NCI-H1105 (cell line): ENCODE measurements around the gene GPI.
A peak's percentile ranks its signal among the peaks of the same experiment; 100 is the strongest.
"Not testable (repeated sequence)": the region's sequence is repeated elsewhere in the genome, so short reads cannot be mapped to it uniquely, and the experiment has no call there.

Source experiments
- DNase-seq: peaks from one replicate; lab custom pipeline; 2025; lab: John Stamatoyannopoulos, UW

GPI gene

DNA sequence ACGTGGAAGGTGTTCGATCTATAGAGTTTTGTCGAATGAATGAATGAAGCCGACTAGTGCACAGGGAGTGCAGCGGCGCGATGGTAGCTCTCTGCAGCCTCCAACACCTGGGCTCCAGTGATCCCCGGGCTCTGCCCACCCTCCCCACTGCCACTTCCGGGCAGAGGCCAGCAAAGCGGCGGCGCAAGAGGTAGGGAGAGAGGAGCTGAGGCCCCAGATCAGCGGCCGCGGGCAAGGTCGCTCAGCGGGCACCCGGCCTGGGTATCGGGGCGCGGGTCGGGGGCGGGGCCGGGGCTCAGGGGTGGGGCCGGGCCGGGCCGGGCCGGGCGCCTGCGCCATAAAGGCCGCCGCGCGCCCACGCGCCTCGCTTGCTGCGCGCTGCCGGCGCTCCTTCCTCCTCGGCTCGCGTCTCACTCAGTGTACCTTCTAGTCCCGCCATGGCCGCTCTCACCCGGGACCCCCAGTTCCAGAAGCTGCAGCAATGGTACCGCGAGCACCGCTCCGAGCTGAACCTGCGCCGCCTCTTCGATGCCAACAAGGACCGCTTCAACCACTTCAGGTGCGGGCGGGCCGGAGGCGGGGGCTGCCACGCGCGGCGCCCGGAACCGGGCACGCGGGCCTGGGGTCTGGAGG lies at the start of gene GPI:
Gene GPI (plus strand): TSS at position 367 of the 633 bp plus-strand sequence. CDS start 71 bp downstream, at position 438.
- peak; percentile 59 for DNase-seq

DNA sequence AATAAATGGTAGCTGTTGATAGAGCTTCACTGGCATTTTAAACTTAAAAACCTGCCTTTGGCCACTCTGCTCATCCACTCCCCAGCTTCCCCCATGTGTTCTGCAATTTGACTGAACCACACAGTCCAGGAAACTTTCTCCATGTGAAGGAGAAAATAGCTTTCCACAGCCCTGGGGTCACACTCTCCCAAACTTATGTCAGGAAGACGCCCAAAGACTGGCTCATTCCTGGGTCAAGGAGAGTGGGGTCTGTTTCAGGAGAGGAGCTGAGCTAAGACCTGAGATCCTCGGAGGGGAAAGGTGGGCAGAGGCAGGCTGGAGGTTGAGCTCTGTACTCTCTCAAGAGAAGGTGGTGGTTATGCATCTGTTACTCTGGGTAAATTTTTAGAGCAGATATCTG lies 48.7 kb upstream of the GPI start:
- DNase-seq = no peak

DNA sequence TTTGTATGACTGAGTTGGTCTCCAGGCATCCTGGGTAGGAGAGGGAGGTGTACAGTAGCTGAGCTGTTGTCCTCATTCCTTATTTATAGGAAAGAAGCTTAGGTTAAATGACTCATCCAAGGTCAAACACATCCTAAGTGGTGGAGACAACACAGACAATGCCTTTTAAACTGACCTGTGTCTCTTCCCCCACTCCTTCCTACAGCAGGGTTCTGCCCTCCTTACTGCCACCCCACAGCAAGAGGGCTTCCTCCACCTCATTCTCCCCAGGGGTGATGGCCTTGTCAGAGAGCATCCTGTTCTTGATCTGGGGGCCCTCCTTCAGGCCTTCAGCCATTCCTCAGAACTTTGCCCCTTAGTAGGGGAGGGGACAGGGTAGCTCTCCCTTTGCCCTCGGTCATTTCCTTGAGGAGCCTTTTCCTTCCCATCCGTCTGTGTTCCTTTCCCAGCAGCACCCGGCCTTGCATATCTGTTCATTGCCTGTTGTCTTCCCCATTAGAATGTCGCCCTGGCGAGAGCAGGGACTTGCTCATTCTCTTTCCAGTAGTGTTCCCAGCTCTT lies 48.2 kb upstream of the GPI start:
- DNase-seq = no peak

DNA sequence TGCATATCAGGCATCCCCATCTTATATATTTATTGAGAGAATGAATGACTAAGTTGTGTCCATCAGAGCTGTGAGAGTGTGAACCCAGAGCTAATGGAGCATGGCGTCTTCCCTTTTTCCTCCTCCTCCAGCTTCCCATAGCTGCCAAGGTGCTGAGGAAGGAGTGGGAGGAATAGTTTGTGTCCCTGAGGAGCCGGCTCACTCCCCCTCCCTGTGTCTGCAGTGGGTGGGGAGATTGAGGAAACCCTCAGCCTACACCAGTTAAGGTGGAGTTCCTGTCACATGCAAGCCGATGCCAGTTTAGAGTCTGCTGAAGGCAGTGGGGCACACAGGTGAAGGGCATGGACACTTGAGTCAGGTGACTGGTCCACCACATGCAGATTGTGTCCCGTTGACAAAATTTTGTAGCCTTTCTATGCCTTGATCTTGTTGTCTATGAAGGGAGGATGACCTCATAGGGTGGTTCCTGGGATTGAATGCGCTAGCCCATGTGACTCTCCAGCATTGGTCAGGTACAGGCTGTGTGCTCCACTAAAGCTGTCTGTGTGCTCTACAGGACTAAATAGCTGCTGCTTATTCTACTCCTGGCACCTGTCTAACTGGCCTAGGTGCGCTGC lies 47.6 kb upstream of the GPI start:
- DNase-seq = no peak

DNA sequence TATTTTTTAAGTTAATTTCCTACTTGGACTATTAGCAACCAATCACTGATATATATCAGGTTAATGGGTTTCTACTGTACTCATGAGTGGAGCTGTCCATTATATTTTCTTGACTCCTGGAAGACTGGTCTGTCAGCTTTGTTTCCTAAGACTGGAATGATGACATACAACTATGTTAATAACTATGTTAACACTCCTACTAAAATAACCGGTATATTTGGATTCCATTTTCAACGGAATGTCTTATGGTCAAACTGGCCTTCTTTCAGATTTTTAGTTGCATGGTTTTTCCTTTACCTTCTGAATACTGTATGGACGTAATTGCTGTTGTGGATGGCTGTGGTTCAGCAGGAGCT lies 45.8 kb upstream of the GPI start:
- DNase-seq = no peak

DNA sequence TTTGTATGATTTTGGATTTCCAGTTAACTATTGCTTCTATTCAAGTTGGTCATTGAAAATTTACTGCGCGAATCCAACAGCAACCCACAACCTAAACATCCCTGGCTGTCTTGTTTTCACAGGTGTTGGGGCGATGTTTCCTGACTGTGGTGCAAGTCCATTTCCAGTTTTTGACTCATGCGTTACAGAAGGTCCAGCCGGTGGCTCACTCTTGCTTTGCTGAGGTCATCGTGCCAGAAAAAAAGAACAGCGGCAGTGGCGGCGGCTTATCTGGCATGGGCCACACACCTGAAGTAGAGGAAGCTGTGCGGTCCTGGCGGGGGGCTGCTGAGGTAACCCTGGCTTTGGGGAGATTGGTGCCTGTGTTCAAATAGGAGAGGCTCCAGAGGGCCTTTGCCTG lies 45.2 kb upstream of the GPI start:
- DNase-seq = no peak

DNA sequence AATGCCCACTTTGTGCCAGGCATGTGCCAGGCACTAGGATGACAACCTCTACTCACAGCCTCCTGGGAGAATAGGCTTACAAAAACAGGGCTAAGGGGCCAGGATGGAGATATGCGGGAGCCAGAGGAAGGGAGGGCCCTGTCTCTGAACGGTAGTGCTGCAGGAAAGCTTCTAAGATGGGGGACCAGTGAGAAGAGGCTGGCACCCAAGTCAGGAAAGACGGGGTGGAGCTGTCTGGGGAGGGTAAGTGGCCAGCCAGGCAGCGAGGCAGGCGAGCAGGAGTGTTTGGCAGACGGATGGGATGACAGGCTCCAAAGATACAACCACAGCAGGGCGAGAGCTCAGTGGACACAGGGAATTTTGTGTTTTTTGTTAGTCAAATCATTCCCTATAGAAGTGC lies 44.7 kb upstream of the GPI start:
- no peak for DNase-seq

DNA sequence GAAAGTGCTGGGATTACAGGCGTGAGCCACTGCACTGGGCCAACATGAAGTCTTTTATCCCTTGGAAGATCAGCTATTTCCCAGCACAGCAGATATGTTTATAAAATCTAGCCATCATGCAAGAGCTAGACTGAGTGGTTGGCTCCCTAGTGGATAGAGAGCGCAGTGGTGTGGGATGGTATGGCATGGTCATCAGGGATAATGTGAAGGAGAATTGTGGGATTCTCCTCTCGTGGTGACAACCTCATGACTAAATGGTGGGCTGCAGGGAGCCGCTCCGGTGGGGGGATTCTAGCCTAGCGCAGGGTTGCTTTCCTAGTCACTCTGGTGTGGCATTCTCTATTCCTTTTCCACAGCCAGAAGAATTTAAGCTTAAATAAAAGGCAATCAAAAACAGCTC lies 43.3 kb upstream of the GPI start:
- no peak for DNase-seq

DNA sequence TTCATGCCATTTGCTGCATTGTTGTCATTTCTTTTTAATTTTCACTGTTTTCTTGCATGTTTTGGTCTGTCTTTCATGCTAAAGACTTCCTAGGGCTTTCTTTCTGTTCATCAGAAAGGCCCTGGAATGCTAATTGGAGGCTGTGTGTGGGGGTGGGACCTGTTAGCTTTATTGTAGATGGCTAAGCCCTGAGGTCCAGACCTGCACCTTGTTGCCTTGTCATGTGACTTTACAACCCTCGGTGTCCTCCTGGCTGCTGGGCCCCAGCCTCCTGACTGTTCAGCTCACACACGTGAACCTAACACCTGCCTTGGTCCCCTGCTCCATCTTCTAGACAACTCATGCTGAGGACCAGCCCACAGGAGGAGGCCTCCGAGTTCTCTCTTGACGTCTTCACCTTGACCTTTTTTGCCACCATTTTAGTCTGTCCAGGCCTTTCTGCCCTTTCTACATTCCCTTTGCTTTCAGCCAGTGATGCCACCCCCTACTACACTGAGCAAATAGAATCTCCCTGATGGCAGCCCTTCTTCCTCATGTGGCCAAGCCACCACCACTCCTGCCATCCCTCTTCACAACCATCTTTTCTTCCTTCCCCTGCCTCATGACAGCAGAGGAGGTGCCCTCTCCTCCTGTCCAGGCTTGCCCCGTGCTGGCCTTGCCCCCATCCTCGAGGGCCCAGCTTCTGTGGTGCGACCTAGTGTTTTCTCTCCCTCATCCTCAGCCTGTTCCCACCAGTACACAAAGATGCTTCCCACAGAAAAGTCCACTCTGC lies 41.4 kb upstream of the GPI start:
- no peak for DNase-seq

DNA sequence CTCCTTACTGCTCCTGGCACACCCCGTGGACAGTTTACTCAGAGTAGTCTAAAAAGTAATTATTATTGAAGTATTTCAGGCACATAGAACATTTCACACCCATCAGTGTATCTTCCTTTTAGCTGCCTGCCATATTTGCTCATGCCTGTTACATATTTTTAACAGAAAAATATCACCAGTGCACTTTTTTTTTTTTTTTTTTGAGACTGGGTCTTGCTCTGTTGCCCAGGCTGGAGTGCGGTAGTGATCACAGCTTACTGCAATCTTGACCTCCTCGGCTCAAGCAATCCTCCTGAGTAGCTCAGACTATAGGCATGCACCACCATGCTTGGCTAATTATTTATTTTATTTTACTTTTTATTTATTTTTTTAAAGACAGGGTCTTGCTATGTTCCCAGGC lies 40.7 kb upstream of the GPI start:
- DNase-seq = no peak

DNA sequence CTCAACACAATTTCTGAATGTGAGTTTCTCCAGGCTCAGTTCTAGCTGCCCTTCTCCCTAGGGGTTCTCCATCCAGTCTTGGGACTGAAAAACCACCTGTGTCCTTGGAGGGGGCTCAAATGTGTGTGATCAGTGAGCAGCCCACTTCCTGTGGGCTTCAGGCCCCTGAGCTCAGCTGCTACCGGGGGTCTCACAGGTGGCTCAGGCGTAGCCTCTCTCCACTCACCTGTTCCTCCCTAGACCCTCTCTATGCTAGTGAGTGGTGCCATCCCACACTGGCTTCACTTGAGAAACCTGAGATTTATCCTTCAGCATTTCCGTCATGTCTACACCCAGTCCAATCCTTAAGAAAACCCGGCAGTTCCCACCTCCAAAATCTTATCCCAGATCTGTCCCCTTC lies 39.8 kb upstream of the GPI start:
- no peak for DNase-seq

DNA sequence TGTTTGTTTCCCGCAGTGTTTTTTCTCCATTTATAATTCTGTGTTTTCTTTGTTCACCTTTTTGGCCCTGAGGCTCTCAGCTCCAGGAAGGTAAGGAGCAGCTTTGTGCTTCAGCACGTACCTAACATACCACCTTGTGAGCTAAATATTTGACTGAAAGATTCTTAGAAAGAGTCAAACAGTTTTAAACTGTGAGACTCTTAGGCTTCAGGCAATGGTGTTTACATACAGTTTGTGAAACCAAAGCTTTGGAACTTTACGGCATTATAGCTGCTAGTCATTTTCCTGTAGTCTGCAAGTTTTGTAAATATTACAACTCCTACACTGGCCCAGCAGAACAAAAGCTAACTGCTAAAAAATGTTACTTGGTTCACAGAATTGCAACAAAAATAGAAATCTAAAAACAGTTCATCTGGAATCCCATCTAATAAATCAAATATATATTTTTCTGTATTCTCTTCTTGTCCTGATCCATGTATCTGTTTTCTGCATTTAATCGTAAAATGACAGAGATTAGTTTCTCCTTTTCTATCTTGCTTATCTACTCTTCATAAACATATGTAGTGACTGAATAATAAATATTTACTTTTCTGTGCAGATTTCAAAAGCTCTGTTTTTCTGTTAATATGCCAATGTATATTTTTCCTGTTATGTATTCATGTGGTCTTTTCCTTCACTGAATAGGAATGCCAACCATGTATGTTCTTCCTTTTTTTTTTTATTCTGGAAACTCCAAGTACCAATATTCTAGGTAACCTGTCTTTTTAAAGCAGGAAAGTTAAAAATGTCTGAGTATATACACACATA lies 38.8 kb upstream of the GPI start:
- no peak for DNase-seq

DNA sequence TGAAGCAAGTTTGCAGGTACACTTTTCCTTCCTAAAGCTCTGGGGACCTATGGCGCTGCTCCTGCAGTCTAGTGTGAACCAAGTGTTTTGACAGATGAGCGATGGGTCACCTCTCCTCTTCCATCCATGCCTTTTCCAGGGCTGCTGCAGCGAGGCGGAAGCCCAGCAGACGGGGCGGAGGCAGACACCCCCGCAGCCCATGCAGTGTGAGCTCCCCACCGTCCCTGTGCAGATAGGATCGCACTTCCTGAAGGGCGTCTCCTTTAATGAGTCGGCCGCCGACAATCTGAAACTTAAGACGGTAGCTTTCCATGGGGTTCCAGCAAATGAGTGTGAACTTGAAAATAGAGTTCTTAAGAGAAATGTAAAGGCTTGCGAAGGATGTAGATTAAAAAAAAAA lies 37.1 kb upstream of the GPI start:
- DNase-seq = no peak

DNA sequence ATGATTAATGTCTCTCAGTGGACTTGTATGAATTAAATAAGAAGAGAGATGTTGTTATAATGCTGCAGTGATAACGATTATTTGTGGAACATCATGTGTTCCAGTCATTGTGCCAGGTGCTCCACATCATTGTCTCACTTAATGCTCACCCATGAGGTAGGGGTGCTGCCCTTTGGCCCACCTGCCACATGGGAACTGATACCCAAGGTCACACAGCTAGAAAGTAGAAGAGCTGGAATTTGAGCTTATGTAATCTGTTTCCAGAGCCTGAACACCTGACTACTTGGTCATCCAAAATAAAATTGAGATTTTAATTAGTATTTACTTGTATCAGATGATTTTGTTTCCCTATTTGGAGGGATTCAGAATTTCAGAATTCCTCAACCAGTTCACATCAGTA lies 36.0 kb upstream of the GPI start:
- DNase-seq = no peak

DNA sequence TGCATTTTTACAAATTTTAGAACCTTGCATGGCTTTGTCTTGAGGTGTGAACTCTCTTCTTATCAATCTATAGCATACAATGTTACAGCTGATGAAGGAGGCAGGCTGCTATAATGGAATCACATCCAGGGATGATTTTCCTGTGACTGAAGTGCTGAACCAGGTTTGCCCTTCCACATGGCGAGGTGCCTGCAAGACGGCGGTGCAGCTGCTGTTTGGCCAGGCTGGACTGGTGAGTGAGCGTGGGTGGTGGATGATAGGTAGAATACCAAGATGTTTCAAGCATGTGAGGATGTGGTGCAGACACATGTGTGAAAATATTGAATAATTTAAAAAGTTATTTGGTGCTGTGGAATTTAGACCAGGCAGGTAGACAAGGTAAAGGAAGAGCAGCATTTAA lies 34.9 kb upstream of the GPI start:
- DNase-seq = no peak

DNA sequence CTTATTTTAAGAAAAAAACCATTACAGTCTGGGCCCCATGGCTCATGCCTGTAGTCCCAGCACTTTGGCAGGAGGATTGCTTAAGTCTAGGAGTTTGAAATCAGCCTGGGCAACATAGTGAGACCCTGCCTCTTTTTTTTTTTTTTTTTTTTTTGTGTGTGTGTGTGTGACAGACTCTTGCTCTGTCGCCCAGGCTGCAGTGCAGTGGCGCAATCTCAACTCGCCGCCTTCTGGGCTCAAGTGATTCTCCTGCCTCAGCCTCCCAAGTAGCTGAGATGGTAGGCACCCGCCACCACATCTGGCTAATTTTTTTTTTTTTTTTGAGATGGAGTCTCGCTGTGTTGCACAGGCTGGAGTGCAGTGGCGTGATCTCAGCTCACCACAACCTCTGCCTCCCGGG lies 34.4 kb upstream of the GPI start:
- not testable (repeated sequence) for DNase-seq

DNA sequence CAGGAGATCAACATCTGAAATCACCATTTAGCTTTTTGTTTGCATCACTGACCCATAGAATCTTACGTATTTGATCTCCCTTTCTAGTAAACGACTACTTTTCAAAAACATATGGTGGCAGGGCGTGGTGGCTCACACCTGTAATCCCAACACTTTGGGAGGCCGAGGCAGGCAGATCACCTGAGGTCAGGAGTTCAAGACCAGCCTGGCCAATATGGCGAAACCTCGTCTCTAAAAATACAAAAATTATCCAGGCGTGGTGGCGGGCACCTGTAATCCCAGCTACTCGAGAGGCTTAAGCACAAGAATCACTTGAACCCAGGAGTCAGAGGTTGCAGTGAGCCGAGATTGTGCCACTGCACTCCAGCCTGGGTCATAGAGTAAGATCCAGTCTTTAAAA lies 33.4 kb upstream of the GPI start:
- DNase-seq = not testable (repeated sequence)

DNA sequence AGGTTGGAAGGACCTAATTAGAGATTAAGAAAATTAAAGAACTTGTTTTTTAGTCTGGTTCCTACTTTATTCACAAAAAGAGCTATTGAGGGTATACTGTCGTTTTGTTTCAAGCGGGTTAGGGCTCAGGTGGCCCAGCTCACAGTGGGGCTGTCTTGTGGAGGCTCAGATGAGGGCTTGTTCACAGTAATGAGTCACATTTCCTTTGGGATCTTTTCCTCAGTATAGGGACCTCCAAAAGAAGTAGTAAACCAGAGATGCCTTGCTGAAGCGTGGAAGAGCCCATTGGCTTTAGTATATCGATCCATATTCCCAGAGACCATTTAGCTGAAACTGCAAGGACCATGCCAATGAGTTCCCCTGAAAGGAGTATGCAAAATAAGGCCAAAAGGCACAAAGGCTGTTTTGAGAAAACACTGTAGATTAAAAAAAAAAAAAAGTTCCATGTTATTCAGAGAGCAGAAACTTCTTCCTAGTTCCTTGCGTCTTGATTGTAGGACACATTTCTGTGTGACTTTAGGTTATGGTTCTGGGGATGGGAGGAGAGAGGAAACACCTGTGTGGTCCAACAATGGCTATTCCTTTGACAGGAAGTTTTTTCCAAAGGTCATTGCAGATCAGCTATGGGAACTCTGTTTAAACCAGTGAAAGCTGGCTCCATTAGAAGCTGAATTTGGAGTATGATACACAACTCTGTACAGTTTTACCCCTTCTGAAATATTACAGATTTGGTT lies 32.8 kb upstream of the GPI start:
- DNase-seq = no peak

DNA sequence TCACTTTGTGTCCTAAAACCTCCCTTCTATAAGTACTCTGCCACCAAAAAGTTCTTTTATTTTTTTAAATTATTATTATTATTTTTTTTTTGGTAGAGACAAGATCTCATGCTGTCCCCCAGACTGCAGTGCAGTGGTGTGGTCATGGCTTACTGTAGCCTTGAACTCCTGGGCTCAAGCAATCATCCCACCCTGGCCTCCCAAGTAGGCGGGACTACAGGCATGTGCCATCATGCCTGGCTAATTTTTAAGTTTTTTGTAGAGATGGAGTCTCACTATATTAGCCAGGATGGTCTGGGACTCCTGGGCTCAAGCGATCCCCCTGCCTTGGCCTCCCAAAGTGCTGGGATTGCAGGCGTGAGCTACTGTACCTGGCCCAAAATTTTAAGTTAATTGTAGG lies 29.1 kb upstream of the GPI start:
- DNase-seq = no peak

DNA sequence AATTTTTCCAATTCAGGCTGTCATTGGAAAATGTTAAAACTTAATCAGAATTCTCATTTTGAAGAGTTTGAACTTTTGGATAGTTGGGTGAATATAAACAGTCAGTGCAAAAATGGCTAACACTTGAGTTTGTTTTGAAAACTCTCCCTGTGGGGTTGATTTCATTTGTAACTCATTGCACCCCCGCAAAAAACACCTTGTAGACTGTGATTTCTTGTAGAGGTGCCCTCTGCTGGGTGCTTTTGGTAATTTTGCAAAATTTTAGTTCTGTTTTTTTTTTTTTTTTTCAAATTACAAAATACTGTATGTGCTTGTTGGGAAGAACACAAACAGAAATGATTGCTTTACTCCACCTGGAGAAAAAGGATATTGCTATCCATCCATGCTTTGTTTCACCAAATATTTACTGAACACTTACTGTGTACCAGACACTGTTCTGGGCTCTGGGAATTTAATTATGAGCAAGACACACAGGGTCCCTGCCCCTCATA lies 28.2 kb upstream of the GPI start:
- DNase-seq = peak; percentile 12

DNA sequence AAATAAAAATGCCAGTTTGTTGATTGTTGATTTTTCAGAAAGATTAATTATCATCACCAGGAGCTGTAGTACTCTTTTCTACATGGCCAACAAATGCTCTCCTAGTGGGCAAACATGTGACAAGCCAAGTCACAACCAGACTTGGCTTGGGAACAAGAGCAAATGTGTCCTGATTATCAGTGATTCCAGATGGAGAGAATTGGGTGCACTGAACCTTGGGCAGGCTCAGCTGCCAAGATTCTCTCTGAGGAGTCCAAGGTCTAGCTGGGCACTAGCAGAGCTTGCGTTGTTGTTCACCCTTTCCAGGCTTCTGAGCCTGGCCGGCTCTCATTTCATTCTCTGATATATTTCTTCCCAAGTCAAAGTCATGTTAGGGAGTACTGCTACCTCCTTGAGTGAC lies 27.3 kb upstream of the GPI start:
- no peak for DNase-seq
